EL (cell line): ENCODE measurements around the gene CEACAM4.
A peak's percentile ranks its signal among the peaks of the same experiment; 100 is the strongest.

Experiments used
- DNase-seq: peaks from one replicate; pipeline ENCODE4 v3.0.0-alpha.2; 2016

The CEACAM4 gene

DNA sequence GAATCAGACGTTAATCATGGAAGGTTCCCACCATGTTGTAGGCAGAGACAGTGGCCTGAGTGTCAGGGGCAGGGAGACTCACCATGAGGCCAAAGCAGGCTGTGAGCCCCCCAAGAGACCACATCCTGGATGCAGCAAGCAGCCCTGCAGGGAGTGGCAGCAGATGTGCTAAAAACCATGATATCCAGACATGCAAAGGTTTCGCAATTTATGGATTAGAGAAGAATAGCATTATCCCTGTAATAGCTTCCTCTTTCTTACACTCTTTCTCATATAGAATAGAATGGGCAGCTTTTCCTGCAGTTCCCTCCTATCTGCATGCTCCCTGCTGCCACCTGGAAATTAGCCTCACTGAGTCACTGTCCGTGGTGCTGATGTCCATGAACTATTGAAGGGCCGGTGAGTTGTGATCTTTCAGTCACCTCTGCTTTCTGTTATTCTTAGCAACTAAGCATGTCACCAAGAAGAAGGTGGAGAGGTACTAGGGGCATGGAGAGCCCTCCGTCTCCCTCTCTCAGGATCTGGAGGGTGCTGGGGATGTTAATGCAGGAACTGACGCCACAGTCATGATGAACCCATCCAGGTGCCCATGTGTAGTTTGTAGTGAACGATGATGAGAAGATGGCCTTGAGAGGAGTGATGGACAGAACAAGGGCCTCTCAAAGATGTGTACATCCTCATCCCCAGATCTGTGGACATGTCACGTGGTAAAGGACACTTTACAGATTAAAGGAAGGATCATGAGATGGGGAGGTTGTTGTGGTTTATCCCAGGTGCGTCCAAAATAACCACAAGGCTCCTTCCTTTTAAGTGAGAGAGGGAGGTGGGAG lies 9.9 kb downstream of the CEACAM4 start:
- peak; percentile 5 for DNase-seq

DNA sequence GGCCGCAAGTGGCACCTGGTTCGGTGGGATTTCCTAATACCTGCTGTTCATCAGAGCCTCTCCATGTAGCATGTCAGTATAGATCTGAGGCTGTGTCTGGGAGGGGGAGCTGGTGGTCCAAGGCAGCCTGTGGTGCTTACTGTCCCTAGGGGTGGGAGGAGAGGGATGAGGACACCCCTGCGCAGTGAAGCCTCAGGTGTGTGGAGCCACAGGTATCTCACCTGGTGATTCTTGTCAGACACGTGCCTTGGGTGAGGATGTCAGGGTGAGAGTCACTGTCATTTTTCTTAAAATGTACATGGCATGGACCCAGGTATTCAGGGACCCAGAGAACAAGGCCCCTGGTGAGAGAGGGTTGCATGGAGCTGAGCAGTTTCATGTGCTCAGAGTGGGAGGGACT lies 11.7 kb downstream of the CEACAM4 start:
- DNase-seq, result no peak

DNA sequence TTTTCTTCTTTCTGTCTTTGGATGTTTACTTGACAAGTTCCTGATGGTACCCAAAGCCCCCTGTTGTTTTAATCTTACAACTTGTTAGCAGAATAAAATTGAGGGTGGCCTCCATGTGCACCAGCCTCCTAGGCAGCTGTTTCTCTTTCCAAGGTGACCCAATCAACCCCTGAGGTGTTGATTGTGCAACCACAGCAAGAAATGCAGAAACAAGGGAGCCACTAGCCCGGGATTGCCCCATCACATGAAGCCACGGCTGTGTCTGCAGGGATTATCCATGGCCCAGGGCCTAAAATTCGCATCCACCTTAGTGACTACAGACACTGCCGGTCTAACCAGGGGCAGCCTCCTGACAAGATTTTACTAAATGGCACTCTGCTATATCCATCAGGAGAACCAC lies 14.4 kb downstream of the CEACAM4 start:
- no peak for DNase-seq

DNA sequence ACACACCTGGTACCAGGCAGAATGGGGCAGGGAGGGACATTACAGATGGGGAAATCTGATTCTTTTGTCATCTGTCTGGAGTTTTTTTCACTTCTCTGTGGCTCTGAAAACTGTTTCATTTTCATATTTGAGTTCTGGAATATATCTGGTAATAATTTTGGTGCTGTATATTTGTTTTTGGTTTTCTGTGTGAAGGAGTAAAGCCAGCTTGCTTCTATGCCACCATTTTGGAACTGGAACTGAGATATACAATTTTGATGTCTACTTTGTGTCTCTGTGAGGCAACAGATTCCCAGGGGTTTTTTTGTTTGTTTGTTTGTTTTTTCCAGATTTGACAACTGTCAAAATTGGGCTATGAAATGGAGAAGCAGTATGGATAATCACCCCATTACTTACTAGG lies 16.1 kb downstream of the CEACAM4 start:
- DNase-seq, result no peak

DNA sequence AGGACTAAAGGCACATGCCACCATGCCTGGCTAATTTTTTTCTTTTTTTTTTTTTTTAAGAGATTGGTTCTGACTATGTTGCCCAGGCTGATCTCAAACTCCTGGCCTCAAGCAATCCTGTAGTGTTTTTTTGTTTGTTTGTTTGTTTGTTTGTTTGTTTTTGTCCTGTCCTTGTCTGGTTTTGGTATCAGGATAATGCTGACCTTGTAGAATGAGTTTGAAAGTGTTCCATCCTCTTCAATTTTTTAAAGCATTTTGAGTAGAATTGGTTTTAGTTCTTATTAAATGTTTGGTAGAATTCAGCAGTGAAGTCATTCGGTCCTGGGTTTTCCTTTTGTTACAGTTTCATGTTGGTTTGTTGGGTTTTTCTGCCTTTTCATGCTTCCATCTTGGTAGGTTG lies 19.2 kb downstream of the CEACAM4 start:
- DNase-seq, result no peak

DNA sequence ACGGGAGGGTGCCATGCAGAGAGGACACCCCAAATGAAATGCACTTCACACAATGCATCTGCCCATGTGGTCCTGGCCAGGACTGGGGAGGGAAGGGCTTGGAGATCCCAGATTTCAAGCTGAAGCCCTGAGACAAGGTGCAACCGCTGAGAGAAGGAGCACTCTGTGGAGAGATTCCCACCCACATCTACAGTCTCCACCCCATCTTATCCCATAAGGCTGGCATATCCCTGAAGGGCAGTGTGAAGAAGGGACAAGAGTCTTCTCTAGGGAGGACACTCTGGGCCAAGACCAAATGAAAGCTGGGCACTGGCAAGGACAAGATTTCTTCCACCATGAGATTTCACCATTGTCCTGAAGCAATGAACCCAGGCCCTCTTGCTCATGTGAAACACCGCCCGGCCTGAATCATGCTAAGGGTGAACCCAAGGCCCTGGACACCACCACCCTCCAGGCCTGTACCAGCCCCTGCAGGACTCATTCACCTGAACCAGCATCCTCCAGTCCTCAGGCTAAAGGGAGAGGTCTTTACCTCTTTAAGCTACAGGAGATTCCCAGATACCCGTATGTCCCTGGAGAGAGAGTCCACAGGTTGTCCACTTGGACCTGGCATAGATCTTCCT lies 20.5 kb downstream of the CEACAM4 start:
- no peak for DNase-seq

DNA sequence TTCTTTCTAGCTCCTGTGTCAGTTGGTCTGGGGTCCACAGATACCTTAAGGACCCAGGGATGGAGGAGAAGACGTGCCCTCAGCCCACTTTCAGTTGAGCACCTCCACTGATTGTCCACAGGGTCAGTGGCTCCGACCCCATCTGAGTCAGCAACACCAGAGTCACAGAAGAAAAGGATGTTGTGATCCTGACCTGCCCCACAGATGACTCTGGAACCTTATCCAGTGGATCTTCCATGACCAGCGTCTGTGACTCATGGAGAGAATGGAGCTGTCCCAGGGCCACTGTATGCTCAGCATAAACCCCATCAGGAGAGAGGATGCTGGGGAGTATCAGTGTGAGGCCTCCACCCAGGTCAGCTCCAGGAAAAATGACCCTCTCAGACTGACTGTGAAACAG lies 22.0 kb downstream of the CEACAM4 start:
- DNase-seq, result no peak

DNA sequence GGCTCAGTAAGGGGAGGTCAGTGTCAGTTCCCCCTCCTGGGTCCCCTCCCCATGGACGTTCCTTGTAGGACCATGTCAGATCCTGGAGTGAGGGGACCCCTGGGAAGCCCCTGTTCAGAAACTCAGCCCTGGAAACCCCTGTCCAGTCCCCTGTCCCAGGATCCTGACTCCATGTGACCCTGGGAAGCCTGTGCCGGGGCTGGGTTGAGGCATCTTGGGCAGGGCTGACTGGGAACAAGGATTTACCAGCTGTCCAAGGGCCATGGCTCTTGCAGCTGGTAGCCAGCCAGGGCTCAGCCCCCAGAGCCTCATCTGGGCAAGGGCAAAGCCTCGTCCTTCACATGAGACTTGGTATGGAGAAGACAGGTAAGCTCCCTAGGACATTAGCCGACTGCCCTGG lies 25.1 kb downstream of the CEACAM4 start:
- DNase-seq, result no peak

DNA sequence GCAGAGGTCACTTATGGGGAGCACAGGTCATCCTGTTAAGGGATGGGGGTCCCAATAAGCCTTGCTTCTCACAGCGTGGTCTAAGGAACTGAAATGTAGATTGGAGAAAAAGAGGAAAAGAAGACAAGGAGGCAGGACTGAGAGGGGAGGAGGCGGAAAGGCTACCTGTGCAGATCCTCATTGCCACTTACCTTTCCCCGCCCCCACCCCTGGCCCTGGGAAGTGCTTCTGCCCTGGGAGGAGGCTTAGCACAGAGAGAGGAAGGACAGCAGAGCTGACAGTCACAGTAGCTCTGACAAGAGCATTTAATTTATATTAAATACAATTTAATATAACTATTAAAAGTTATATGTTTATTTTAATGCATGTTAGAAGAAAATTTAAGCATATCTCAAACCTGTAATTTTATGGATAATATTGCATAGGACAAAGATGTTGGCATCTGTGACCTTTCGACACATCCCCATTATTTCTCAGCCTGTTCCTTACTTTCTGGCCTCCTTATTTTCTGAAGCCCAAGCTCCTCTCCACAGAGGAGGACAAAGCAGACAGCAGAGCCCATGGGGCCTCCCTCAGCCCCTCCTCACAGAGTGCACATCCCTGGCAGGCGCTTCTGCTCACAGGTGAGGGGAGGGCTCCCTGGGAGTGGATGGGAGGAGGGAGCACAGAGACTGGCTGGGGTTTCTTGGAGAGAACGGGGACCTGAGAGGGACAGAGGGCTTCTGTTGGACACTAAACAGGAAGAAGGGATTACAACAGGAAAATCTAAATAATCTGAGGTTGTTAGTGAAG lies 27.5 kb downstream of the CEACAM4 start:
- DNase-seq, result no peak

DNA sequence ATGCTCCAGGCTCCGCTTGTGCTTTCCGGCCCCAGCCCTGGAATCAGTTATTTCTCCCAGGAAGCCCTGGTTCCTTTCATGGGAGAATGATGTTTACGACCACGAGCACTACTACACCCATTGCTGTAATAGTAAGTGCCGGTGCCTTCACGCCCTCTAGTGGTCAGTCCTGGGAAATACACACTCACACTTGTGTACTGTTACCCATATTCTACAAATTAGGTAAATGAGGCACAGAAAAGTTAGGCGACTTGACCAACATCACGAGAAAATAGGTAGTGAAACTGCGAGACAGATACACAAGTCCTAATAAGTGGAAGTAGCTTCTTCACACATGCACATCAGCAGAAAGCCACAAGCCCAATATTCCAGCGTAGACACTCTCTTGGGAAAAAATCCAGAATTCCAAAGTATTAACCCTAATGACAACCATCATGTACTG lies 29.3 kb downstream of the CEACAM4 start:
- DNase-seq, result peak; percentile 55

DNA sequence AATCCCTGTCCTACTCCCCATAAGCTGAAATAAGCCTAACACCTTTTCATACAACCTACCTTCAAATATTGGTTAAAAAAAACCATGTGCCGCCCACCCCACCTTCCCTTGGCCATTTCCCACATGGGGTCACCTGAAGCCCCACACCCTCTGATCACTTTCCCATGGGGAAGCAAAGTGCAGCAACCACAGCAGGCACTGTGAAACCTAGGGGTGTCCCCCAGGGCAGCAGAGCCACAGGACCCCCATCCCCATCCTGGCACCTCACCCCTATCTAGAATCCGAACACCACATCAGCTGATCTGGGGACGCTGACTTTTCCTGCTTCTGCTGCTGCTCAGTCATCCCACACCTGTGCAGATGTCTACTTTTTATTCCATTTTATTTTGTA lies 31.0 kb downstream of the CEACAM4 start:
- no peak for DNase-seq

DNA sequence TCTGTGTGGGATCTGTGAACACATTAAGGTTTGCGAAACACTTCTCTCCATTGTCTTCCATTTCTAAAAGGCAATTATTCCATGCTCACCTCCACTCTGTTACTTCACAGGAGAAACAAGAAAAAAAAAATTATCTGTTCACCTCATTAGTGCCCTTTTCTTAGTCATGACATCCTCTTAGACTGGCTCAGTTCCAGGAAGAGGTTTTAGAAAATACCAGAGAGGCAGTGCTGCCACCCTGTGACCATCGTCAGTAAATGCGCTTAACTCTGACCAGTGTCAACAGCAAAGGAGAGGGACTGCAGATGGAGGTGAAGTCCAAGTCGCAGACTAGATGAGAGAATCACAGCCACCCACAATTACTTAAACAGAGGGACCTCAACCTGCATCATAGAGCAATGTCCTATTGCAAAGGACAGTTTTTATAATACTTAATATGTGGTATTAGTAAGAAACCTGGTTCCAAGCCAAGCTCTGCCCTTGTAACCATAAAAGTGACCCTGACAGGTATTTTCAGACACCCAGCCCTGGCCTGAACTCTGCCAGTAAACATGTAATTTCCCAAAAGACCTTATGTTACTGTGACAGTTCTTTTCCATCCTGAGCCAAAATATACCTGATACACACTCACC lies 31.5 kb downstream of the CEACAM4 start:
- DNase-seq, result peak; percentile 79

DNA sequence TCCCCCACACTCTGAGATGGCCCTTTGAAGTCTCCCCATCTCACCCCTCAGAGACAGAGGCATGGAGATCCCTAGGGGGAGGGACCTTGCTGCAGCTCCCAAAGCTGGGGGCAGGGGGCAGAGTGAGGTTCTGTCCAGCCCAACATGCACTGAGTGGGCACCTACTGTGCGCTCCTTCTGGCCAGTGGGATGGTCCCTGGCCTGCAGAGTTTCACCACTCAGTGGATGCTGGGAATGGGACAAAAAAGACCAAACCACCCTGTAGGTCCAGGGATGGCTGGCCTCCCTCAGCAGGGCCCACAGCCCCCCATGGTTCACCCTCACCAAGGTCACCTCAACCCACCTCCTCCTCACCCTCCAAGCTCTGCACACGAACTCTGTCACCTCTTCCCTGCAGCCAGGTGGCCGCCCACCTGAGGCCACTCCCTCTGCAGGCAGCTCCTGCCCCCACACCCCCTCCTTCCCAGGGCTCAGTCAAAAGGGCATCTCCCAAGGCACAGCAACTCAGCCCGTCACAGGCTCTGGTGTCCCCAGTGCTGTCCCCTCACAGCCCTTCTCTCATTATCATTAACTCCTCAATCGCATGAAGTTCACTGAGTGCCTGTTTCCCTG lies 34.8 kb downstream of the CEACAM4 start:
- DNase-seq, result no peak

DNA sequence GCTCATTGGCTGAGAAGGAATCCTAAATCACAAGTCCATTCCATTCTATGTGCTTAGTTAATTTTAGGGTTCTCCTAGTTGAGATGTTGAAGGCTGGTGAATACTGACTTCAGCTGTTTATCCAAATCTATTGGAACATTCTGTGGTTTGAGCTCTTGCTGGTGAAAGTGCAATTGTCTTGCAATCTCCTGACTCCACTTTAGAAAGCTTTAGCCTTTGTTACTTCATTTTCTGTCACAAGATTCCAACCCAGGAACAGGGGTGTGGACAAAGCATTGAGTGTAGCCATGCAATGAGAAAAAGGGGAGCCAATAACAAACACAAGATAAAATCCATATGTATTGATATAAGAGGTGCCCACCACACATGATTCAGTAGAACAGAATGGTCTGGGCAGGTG lies 35.9 kb downstream of the CEACAM4 start:
- DNase-seq, result no peak

DNA sequence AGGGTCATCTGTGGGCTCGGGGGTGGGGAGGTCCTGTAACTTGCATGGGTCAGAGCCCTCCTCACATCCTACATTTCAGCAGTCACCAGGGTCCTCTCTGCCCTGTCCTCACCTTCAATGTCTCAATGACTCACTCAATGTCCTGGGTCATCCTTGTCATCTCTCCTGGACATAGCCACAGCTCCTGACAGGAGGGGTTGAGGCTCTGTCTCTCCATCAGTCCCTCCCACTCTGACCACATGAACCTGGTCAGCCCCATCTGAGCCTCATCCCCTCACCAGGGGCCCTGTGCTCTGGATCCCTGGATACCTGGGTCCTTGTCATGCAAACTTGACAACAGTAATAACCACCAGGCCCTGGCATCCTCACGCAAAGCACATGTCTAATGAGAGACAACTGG lies 37.5 kb downstream of the CEACAM4 start:
- no peak for DNase-seq

DNA sequence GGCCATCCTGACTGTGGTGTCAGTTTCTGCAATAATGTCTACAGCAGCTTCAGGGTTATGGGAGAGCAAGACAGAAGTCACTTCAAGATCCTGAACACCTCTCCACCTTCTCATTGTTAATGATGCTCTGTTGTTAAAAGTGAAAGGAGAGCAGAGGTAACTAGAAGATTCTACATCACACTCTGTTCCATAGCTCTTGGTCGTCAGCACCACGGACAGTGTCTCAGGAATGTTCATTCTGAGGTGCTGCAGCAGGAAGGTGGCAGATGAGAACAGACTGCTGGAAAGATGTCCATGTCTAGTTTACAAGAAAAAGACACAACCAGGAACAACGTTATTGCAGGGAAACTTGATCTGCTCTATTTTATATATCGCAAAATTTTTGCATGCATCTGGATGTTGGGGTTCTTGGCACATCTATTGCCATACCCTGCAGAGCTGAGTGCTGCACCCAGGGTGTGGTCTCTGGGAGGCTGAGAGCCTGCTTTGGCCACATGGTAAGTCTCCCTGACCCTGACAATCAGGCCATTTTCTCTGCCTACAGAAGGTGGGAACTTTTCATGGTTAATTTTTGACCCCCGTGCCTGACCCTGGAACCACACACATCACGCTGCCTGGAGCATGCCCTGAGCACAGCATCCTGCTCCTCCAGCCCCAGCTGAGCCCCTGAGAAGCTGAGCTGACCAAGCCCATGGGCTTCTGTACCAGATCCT lies 38.2 kb downstream of the CEACAM4 start:
- DNase-seq, result peak; percentile 8

DNA sequence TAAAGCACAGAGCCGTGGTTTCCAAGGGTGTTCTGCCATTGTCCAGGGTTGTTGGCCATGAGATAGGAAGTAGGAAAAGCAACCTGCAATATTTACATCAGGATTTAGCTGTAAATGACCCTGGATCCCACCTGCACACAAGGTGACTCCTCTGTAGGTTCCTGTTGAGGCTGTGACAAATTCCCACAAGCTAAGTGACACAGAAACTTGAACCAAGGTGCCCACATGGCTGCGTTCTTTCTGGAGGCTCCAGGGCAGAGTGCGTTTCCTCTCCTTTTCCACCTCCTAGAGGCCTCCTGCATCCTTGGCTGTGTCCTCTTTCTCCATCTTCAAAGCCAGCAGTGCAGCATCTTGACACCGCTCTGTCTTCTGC lies 39.0 kb downstream of the CEACAM4 start:
- no peak for DNase-seq

DNA sequence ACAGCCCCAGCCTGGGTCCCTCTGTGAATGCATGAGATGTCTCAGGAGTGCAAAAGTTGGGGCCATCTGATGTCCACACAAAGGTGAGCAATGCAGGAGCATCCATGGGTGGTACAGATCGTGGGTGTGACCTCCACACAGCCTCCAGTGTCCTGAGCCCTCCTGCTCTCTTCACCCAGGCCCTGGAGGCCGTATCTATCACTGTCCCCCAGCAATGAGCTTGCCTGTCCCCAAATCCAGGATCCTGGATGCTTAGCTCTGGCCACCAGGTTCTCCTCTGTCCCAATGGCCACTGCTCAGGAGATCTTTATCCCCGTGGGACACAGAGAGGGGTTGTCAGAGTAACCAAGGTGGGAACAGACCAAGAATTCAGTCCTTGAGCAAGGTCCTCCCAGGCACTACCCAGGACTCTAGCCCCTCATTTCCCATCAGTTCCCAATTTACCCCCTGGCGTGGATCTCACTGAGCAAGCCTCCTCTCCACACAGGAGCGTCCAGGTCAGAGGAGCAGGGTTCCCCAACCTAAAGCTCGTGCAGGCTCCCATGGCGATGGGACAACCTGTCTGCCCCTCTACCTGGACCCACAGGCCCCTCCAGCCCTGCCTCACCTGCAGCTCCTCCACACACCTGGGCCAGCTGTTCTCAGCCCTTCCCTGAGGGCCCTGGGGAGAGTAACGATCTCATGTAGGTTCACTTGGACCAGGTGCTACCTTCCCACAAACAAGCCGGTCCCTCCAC lies 39.6 kb downstream of the CEACAM4 start:
- no peak for DNase-seq

DNA sequence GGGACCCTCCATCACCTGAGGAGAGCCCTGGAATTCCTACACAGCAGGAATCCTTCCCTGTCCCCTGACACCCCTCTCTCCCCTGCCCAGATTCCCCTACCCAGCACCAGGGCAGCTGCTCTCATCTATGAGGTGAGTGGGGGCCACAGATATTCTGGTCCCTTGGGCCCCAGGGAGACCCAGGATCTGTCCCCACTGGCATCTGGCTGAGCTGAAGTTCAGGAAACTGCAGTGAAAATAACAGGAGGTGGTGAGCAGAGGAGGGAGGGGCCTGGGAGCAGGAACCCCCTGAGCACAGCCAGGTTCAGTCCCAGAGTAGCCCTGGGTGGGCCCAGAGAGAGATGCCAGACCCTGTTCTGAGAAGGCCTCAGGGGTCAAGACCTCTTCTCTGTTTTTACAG lies 40.8 kb downstream of the CEACAM4 start:
- no peak for DNase-seq

DNA sequence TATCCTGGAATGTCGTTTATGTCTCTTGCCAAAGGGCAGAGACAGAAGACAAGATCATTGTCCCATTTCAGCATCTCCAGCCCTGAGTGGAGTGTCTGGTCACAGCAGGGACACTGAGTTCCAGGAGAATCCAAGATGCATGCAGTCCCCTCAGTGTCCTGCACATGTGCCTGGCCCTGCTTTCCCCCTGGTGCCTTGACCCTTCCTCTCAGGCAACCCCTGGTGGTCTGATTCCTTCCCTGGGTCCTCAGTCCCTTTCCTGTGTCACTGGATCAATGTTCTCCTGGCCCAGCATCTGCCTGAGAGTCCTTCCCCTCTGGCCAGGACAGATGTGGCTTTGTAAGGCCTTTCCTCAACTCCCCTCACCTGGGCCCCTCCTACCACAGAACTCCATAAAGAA lies 41.9 kb downstream of the CEACAM4 start:
- no peak for DNase-seq

DNA sequence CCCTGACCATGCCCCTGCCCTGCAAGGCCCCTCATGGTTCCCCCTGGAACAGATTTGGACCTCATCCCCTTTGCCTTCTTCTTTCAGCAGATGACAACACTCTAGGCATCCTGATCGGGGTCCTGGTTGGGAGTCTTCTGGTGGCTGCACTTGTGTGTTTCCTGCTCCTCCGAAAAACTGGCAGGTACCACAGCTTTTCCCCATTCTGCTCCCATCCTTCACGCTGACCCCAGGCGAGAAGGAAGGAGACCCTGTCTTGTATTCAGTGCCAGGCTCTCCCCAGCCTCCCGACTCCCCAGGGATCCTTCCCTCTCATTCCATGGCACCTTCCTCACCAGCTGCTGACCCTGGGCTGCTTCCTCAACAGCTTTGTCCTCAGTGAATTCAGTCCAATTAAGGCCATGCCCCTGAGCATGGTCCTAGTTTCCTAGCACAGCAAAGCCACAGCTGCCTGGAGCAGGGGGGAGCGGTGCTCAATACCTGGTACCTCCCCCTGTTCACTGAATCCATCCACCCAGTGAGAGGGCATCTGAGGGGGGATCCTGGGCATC lies 42.5 kb downstream of the CEACAM4 start:
- no peak for DNase-seq
